HG03025 (cell line): ENCODE measurements around the gene SLC6A13.
"Not testable (repeated sequence)": the region's sequence is repeated elsewhere in the genome, so short reads cannot be mapped to it uniquely, and the experiment has no call there.

ENCODE experiments used
- ATAC-seq: cut with Tn5 transposase; IDR thresholded peaks from one replicate; pipeline ENCODE4 v1.9.1; 2021; ENCODE audit warnings: mild to moderate bottlenecking, moderate library complexity; ENCODE audit not compliant: unreplicated experiment, low FRiP score

SLC6A13 gene

GRCh38 chr12:218728-219590 is 43.7 kb downstream of the SLC6A13 start:
- no peak for ATAC-seq

- ATAC-seq: no peak
Measured at GRCh38 chr12:218221-218620, 44.4 kb downstream of the SLC6A13 start.

- not testable (repeated sequence) for ATAC-seq
Measured at GRCh38 chr12:217029-217428, 45.6 kb downstream of the SLC6A13 start.

- ATAC-seq: no peak
Measured at GRCh38 chr12:215116-215515, 47.5 kb downstream of the SLC6A13 start.

- no peak for ATAC-seq
Measured at GRCh38 chr12:214003-214741, 48.5 kb downstream of the SLC6A13 start, which contains the start of gene SLC6A12. SLC6A12 (minus strand) TSS chr12:214157; CDS start chr12:209986, 4,171 bp downstream.

- ATAC-seq: no peak
Measured at GRCh38 chr12:213527-213932, 49.1 kb downstream of the SLC6A13 start.

GRCh38 chr12:212715-213526 is 49.7 kb downstream of the SLC6A13 start:
- ATAC-seq: no peak

- ATAC-seq: no peak
Measured at GRCh38 chr12:212415-212714, 50.3 kb downstream of the SLC6A13 start.

- no peak for ATAC-seq
Measured at GRCh38 chr12:211639-212414, 50.8 kb downstream of the SLC6A13 start.

GRCh38 chr12:211142-211465 is 51.5 kb downstream of the SLC6A13 start:
- no peak for ATAC-seq

GRCh38 chr12:210277-211141 is 52.1 kb downstream of the SLC6A13 start:
- no peak for ATAC-seq

GRCh38 chr12:209851-210250 is 52.8 kb downstream of the SLC6A13 start:
- no peak for ATAC-seq

- ATAC-seq: no peak
Measured at GRCh38 chr12:209246-209645, 53.4 kb downstream of the SLC6A13 start.

GRCh38 chr12:208813-209212 is 53.8 kb downstream of the SLC6A13 start:
- no peak for ATAC-seq

GRCh38 chr12:207804-208203 is 54.8 kb downstream of the SLC6A13 start:
- no peak for ATAC-seq

GRCh38 chr12:206746-207440 is 55.7 kb downstream of the SLC6A13 start:
- ATAC-seq: no peak

- ATAC-seq: no peak
Measured at GRCh38 chr12:205026-205425, 57.6 kb downstream of the SLC6A13 start.

- no peak for ATAC-seq
Measured at GRCh38 chr12:204261-204678, 58.4 kb downstream of the SLC6A13 start.
